Mesothelial cell of epicardium (in vitro differentiated cells): ENCODE data around the gene S100PBP. TPM values are rescaled to one million over a fixed set of nuclear protein-coding genes. Genes with fewer than 3 reads are reported as not detected.
A peak's percentile ranks its signal among the peaks of the same experiment; 100 is the strongest.

Source experiments
- DNase-seq, 2 experiments: peaks; one replicate each; pipeline ENCODE4 v3.0.0; 2021; ENCODE audit warnings: low spot score in 2 of 2; ENCODE audit not compliant: unreplicated experiment in 2 of 2
- H3K27ac Mint-ChIP-seq: 2 replicates; pipeline ENCODE4 v1.8.0; 2021; ENCODE audit warnings: mixed read lengths
- H3K27me3 Mint-ChIP-seq: 2 replicates; pipeline ENCODE4 v1.8.0; 2021; ENCODE audit warnings: low read depth, mixed read lengths
- H3K36me3 Mint-ChIP-seq: 2 replicates; pipeline ENCODE4 v1.8.0; 2021; ENCODE audit warnings: mixed read lengths
- H3K4me1 Mint-ChIP-seq: 2 replicates; pipeline ENCODE4 v1.8.0; 2021; ENCODE audit warnings: mixed read lengths
- H3K4me3 Mint-ChIP-seq: 2 replicates; pipeline ENCODE4 v1.8.0; 2021; ENCODE audit warnings: mild to moderate bottlenecking, moderate library complexity, mixed read lengths
- H3K9me3 Mint-ChIP-seq: 2 replicates; pipeline ENCODE4 v1.8.0; 2021; ENCODE audit warnings: mixed read lengths
- total RNA-seq: library from RNA; stranded (reverse); gene quantifications from 3 replicates; pipeline ENCODE4 v1.2.1, GENCODE V29; 2021
- TF ChIP-seq, protein P1 (sequence below): fragments of 200-600 bp; sonication (generic); IDR thresholded peaks from one replicate; pipeline ENCODE4 v1.5.0; 2021; ENCODE audit warnings: antibody characterized with exemption; ENCODE audit not compliant: unreplicated experiment

The S100PBP gene
- total RNA-seq, 1 donor from 2014 or later, result 66.8 TPM

GRCh38 chr1:32894019-32894600 is 76.7 kb downstream of the S100PBP start:
- TF ChIP-seq, protein P1, sequence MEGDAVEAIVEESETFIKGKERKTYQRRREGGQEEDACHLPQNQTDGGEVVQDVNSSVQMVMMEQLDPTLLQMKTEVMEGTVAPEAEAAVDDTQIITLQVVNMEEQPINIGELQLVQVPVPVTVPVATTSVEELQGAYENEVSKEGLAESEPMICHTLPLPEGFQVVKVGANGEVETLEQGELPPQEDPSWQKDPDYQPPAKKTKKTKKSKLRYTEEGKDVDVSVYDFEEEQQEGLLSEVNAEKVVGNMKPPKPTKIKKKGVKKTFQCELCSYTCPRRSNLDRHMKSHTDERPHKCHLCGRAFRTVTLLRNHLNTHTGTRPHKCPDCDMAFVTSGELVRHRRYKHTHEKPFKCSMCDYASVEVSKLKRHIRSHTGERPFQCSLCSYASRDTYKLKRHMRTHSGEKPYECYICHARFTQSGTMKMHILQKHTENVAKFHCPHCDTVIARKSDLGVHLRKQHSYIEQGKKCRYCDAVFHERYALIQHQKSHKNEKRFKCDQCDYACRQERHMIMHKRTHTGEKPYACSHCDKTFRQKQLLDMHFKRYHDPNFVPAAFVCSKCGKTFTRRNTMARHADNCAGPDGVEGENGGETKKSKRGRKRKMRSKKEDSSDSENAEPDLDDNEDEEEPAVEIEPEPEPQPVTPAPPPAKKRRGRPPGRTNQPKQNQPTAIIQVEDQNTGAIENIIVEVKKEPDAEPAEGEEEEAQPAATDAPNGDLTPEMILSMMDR, result no peak
- no peak for DNase-seq
- peak overlapping the region; percentile 82 for H3K4me3 Mint-ChIP-seq
- no peaks in the 10 kb centered on the region for H3K9me3 Mint-ChIP-seq
- H3K36me3 Mint-ChIP-seq, result no peaks in the 10 kb centered on the region
- H3K4me1 Mint-ChIP-seq, result peaks cover 26% of the 10 kb centered on the region
- peak overlapping the region; percentile 93 for H3K27ac Mint-ChIP-seq
- H3K27me3 Mint-ChIP-seq, result peaks cover 1% of the 10 kb centered on the region

DNA sequence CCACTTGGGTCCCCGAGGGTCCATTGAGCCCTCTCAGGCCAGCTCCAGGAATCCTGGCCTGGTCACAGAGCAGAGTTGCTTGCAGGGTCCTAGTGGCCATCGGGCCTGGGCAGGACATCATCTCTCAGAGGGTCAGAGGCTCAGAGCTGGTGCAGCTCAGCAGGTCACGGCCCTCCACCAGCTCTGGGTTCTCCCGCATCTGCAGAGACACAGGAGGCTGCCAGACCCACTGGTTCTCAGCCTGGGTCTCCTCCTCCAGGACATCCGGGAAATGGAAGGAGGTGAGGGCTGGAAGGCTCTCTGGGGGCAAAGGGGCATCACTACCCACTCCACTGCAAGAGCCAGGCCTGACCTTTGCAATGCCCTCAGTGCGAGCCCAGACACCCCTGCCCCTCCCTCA is 77.2 kb downstream of the S100PBP start:
- no peak for DNase-seq

DNA sequence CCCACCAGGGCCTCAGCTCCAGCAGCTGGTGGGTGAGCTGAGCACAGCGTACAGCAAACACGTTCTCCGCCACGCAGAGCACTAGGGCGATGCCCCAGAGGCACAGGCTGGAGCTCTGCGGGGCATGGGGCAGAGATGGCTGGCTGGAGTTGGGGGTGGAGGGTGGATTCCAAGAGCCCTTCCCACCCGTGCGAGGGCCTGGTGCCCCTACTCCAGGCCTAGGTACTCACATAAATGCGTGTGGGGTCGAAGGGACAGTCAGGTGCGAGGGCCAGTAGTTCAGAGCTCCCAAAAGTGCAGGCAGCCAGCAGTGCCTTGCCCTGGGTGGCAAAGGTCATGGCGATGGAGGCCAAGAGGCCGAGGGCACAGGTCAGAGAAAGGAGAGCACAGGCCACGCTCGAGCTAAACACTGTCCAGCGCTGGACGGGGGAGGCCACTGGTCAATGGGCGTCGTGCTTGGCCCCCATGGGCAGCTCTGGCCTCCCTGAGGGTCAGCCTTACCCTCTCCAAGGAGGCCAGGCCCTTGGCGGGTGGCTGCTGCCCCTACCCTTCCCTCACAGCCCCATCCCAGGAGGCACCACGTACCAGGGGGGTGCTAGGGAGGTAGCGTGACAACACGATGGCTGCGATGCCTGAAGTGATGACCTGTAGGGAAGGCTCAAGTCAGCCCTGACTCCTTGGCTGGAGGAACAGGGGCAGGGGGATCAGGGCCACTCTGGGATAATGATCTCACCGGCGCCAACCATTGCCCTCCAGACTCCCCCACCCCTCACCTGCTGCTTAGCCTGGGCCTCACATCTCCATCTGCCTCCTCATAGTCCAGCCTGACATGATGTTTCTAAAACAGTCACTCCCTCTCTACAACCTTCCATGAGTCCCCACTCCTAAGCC is 78.1 kb downstream of the S100PBP start:
- no peak overlapping the region for H3K27ac Mint-ChIP-seq
- peaks cover 27% of the 10 kb centered on the region for H3K4me1 Mint-ChIP-seq
- H3K9me3 Mint-ChIP-seq, result no peaks in the 10 kb centered on the region
- TF ChIP-seq, protein P1, result no peak
- no peaks in the 10 kb centered on the region for H3K36me3 Mint-ChIP-seq
- DNase-seq, result no peak
- peaks cover 1% of the 10 kb centered on the region for H3K27me3 Mint-ChIP-seq
- no peak overlapping the region for H3K4me3 Mint-ChIP-seq

More for the DNA sequence above, 77.2 kb downstream of the S100PBP start:
- Mint-ChIP-seq H3K9me3 (no peaks in the 10 kb centered on the region), H3K36me3 (no peaks in the 10 kb centered on the region), H3K27ac (no peak overlapping the region), H3K27me3 (peaks cover 1% of the 10 kb centered on the region), H3K4me3 (no peak overlapping the region), H3K4me1 (peaks cover 26% of the 10 kb centered on the region)
- TF ChIP-seq, protein P1, result no peak

DNA sequence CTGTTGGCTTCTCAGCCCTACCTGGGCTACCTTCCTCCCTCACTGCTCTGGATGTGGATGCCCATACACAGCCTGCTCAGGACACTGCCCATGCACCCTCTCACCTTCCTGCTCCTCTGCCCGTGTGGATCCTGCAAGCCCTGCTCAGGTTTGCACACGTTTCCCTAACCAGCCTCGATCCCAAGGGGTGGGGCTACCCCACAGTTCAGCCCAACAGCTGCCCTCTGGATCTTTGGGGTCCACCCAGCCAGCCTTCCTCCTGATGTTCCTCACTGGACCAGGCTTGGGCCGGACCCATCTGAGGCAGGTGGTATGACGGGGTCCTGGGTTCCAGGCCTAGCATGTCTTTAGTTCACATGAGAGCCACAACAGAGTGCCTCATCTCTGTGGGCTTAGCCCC is 79.0 kb downstream of the S100PBP start:
- H3K27me3 Mint-ChIP-seq, result peaks cover 1% of the 10 kb centered on the region
- H3K36me3 Mint-ChIP-seq, result no peaks in the 10 kb centered on the region
- H3K27ac Mint-ChIP-seq, result no peak overlapping the region
- H3K4me1 Mint-ChIP-seq, result peaks cover 27% of the 10 kb centered on the region
- H3K4me3 Mint-ChIP-seq, result no peak overlapping the region
- no peak for DNase-seq
- no peaks in the 10 kb centered on the region for H3K9me3 Mint-ChIP-seq
- TF ChIP-seq, protein P1, result no peak

- Mint-ChIP-seq H3K4me3 (no peak overlapping the region), H3K36me3 (no peaks in the 10 kb centered on the region), H3K27ac (peak overlapping the region; percentile 57), H3K9me3 (no peaks in the 10 kb centered on the region), H3K4me1 (peaks cover 24% of the 10 kb centered on the region), H3K27me3 (no peaks in the 10 kb centered on the region)
- TF ChIP-seq, protein P1, result no peak
- DNase-seq, result no peak
Measured at GRCh38 chr1:32897082-32898049, 79.9 kb downstream of the S100PBP start.
